GM18907 (cell line): ENCODE results near the gene PRX.
"Not testable (repeated sequence)": the region's sequence is repeated elsewhere in the genome, so short reads cannot be mapped to it uniquely, and the experiment has no call there.

Experiments
- ATAC-seq: cut with Tn5 transposase; IDR thresholded peaks from one replicate; pipeline ENCODE4 v1.9.1; 2021; ENCODE audit warnings: mild to moderate bottlenecking, moderate library complexity; ENCODE audit not compliant: unreplicated experiment

PRX gene

GRCh38 chr19:40414542-40415535 is 1.7 kb upstream of the PRX start:
- no peak for ATAC-seq

- ATAC-seq, result no peak
Measured at GRCh38 chr19:40412866-40413265, 312 bp downstream of the PRX start.

DNA sequence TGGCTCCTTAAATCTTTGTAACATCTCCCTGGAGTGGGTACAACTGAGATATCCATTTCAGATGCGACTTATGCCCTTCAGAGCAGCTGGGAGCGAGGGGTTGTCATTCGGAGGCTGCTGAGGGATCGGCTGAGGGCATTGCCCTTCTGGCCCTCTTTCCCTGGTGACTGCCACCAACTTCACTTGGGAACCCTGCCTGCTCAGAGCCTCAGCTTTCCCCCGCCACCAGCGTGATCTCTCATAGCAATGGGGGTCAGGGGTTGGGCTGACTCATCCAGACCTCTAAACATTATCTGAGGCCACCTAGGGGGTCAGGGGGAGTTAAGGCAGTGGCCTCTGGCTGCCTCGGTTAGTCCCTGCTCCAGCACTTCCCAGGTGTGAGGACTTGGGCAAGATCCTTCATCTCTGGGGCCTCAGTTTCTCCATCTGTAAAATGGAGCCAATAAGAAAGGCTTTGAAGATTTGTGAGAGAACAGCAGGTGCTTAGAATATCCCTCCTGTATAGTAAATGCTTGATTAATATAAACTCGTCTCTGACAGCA is 1.1 kb downstream of the PRX start:
- no peak for ATAC-seq

GRCh38 chr19:40411125-40411842 is 1.9 kb downstream of the PRX start:
- no peak for ATAC-seq

DNA sequence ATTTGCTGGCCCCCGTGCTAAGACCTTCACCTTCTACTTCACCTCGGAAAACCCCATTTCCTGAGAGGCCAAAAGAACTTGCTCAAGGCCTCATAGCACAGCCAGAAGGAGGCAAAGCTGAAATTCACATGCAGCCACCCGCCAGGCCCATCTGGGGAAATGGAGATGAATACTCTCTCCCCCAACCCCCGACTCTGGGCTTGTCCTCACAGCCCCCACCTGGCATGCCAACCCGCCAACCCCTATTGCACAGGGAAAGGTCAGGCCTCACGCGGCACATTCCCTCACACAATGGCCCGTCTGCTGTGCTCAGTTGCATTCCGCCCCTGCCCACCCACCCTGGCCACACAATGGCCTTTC is 3.2 kb downstream of the PRX start:
- ATAC-seq, result no peak

DNA sequence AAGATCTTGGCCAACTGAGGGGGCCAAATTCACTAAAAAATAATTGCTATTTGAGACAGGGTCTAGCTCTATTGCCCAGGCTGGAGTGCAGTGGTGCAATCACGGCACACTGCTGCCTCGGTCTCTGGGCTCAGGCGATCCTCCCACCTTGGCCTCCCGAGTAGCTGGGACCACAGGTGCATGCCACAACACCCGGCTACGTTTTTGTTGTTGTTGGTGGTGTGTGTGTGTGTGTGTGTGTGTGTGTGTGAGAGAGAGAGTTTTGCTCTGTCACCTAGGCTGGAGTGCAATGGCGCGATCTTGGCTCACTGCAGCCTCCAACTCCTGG is 4.6 kb downstream of the PRX start:
- not testable (repeated sequence) for ATAC-seq

GRCh38 chr19:40407714-40408597 is 5.2 kb downstream of the PRX start:
- ATAC-seq, result no peak

DNA sequence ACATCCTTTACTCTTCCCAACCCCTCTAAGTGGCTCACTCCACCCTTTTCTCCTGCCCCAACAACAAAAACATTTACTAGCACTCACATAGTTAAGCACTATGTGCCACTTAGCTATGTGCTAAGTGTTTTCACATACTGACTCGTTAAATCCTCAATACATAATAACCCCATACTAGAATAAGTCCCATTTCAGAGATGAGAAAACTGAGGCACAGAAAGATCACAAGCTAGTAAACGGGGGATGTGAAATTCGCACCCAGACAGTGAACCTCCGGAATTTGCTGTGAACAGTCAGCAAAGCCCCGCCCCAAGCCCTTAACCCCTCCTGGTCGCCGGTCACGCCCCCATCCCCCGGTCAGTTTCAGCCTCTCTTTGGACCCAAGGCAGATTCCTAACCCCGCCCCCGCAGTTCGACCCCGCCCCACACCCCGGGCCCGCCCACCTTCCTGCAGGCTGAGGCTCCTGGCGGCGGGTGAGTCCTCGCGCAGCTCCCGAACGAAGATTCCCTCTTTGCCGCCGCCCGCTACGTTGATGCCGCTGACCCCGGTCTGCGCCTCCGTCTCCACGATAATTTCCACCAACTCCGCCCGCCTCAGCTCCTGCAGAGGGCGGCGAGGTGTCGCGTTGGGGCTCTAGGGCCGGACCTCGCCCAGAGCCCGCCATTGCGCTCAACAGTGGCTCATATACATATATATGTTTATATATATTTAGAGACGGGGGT is 9.8 kb downstream of the PRX start:
- ATAC-seq, result peak; percentile 67

DNA sequence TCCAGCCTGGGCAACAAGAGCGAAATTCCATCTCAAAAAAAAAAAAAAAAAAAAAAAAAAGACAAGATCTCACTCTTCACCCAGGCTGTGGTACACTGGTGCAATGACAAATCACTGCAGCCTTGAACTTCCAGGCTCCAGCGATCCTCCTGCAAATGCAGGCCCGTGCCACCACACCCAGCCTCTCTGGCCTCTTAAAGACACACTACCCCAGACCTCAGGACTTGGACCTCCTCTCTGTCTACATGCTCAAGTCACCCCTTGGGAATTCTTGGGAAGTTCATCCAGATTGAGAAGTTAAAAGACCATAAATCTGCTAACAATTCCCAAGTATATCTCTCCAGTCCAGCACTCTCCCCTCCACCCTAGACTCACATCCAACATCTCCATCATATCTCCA is 12.6 kb downstream of the PRX start:
- no peak for ATAC-seq

DNA sequence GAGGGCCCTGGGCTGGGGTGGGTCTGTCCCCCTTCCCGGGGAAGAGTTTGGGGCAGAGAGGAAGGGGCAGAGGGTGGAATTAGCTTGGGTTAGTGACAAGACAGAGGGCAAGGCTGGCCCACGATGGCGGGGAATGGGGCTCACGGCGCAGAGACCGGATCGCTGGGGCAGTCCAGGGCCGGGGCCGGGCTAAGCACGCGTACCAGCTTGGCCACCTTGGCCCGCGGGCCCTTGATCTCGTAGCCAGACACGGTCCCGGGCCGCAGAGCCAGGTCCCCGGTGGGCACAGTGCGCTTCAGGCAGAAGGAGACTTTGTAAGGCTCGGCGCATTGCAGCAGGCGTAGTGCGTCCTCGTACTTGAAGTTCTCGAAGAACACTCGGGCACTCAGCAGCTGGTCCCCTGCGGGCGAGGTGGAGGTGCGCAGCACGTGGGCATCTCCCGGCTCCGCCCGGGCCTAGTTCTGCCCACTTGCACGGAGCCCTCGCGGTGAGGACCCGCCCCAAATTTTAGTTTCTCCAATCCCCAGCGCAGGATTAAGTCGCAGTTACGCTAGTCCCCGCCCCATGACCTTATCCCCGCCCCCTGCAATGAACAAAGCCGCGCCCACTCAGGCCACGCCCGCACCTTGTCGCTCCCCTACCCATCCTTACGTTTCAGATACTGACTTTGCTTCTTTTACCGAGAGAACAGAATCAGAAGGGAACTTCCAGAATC is 14.6 kb downstream of the PRX start:
- ATAC-seq, result no peak

GRCh38 chr19:40397568-40397906 is 15.6 kb downstream of the PRX start:
- ATAC-seq, result no peak

DNA sequence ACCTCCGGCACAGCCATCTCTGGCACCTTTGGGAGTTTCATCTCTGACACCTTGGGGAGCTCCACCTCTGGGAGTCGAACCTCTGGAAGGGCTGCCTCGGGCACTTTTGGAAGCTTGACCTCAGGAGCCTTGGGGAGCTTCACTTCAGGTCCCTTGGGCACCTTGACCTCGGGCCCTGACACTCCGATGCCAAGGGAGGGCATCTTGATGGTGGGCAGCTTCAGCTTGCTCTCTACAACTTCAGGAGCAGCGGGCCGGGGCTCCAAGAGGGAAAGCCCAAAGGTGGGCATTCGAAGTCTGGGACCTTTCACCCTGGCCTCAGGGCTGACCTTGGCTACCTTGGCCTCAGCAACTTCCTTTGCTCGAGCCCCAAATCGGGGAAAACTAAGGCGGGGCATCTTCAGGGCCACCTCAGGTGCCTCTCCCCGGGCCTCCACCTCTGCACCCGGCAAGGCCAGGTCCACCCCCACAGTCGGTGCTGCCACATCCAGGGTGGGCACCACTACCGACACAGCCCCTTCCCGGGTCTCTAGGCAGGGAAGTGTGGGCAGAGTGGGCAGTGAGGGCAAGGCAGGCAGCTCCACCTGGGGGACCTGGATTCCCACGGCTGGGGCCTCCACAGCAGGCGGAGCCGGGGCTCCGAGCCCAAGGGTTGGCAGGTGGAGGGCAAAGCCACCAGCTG is 16.2 kb downstream of the PRX start:
- ATAC-seq, result no peak

GRCh38 chr19:40395956-40396355 is 17.2 kb downstream of the PRX start:
- ATAC-seq, result no peak

- no peak for ATAC-seq
Measured at GRCh38 chr19:40394816-40395210, 18.4 kb downstream of the PRX start.

DNA sequence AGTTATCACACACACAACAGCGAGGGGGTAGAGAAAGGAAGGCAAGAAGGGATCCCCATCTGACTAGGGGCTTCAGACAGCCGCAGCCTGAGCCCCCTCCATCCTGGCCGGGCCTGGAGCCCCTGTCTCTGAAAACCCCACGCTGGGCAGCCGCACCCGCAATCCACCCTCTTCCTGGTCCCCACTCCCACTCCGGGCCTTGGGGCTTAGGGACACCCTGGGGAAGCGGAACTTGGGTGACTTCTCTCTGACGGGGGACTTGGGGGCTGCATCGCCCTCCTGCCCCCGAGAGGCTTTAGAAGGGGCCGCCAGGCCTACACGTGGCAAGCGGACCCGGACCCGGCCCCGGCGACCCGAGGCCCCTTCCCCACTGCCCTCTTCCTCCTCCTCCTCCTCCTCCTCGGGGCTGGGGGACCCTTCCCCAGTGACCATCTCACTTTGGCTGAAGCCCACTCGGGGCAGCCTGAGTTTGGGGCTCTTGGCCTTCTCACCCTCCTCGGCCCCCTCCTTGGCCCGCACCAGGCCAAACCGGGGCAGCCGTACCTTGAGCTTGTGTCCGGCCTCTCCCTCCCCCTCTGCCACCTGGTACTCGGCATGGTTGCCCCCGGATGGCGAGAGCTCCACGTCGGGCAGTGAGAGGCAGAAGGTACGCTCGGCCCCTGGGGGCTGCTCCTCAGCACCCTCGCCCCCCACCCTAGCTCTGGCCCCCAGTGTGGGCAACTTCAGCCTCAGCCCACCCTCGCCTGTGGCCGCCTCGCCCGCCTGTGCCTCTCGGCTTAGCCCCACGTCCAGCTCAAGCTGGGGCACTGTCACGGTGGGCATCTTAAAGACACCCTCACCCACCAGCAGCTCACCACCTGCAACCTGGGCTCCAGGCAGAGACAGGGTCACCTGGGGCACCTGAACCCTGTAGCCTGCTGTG is 19.0 kb downstream of the PRX start:
- ATAC-seq, result no peak

- no peak for ATAC-seq
Measured at GRCh38 chr19:40392894-40393517, 20.2 kb downstream of the PRX start.

- no peak for ATAC-seq
Measured at GRCh38 chr19:40392123-40392522, 21.1 kb downstream of the PRX start.
